SKM-1 (cell line): ENCODE results near the gene PC.

ENCODE experiments used
- DNase-seq: peaks from one replicate; lab custom pipeline; 2025; ENCODE audit not compliant: unreplicated experiment; lab: John Stamatoyannopoulos, UW

The PC gene

DNA sequence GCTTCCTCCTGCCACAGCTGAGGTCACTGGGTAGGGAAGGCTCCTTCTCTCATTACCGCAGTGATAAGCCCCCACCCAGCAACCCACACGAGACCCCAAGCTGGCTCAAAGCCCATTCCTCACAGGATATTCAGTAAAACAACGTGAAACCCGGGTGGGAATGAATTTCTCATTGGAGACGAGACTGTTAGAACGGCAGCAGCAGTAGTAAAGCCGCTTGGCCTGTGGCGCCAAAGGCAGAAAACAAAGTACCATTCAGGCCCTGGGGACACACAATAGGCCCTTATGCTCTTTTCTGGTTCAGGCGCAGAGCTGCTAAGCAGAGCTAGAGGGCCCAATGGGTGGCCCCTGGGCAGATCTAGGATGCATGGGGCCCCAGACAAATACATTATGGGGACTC is 45.3 kb downstream of the PC start:
- no peak for DNase-seq

DNA sequence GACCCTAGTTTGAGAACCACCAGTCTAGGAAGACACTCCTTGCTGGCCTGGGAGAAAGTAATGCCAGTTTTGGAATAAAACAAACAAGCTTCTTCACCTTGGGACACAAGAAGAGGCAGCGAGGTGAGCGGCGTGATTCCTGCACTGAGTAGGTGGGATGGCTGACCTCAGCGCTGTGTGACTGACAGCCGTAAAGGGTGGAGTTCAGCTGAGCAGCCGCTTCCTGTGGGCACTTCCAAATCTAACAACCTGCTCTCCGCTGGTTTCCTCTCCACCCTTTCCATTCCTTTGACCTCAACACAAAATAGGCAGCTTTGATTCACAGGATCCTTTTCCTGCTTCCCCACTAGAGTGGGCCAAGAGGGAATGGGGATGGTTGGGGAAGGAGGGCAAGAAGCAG is 45.8 kb downstream of the PC start:
- no peak for DNase-seq

DNA sequence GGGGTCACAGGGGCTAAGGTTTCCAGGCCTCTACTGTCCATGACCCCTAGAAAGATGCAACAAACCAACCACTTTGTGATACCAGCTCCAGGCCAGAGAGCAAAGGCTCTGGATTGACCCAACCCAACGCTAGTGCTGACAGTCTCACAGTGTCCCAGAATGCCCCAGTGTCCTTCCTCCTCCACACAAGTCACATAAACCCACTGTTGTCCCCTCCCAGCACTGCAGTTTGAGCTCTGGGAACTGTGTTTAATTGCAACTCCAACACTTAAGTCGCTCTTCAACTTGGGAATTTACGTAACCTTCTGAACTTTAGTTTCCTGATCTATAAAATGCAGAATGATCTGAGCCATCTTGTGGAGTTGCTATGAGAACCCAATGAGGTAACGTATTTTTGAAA is 47.5 kb downstream of the PC start:
- DNase-seq = no peak

DNA sequence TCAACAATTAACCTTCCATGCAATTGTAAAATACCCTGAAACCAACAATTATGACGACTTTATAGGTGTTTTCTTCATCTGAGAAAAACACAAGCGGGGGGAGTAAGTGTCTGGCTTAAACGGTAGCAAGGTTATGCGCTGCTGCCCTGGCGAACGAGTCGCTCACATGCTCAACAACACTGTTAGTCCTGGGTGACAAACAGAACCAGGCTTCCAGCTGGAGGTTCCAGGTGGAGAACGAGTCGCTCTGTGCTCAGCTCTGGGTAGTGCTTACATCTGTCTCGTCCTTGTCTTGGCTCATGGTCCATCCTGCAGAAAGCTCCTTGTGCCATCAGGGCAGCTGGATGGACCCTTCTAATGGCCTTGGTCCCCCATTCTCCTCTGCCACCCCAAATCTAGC is 48.2 kb downstream of the PC start:
- DNase-seq = no peak

GRCh38 chr11:66909181-66909580 is 49.0 kb downstream of the PC start:
- no peak for DNase-seq

DNA sequence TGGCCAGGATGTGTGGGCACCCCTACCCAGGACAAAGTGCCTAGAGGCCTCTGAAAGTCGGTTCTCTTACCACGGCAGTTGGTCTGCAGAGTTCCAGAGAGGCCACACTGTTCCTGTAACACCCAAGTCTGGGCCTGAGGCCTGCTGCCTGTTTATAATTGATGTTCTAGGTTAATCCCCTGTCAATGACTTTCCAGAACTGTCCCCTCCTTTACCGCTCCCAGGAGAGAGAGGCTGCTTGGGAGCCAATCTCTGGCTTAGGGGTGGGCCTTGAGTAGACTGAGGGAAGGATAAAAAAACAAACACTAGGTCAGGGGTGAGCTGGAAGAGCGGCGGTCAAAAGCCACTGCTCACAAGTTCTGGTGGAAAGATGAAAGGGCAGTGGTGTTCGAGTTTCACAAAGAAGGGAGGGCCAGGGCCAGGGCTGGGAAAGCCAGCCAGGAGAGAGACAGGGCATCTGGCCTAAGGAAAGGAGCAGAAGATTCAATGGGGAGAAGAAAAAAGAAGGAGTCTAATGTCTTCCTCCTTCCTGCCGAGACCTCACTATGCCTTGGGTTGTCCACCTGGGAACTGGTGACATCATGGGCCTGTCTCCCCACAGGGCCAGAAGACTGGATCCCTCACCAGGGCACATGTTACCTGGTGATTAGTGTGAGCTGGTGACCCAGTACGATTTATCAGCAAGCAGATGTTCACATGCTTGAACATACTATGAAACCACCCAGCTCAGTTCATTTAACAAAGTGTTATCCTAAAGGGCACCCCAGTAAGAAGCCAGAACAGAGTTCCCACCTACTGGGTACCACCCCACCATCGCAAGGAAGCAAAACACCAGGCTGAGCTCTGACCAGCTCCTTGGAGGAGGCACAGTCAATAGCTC is 50.2 kb downstream of the PC start:
- DNase-seq = no peak

DNA sequence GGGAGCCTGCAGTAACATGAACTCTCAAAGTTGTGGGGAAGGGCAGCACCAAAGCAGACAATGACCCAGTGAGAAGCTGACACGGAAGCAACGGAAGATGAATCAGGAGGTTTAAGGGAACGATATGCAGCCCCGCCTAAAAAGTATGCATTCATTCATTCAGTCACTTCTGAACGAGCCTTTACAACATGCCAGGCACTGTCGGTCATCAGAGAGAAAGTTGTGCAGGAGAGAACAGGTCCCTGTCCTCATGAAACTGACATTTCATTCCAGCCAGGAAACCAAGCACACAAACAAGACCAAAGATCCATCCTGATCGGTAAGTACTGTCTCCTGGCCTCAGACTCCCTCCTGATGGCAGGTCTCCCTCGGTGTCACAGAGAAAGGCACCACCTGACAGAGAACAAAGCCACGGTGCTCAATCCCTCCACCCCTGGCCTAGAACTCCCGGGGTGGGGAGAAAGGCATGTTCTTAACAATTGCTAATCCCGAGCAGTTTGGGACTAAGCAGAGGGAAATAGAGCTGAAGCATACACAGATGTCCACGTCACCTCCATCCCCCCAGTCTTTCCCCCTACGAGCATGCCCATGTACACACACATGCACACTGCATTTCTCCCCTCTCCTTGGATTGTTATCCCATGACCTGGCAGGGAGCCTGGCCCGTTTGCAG is 52.0 kb downstream of the PC start:
- DNase-seq = no peak

GRCh38 chr11:66905631-66906030 is 52.6 kb downstream of the PC start:
- no peak for DNase-seq

DNA sequence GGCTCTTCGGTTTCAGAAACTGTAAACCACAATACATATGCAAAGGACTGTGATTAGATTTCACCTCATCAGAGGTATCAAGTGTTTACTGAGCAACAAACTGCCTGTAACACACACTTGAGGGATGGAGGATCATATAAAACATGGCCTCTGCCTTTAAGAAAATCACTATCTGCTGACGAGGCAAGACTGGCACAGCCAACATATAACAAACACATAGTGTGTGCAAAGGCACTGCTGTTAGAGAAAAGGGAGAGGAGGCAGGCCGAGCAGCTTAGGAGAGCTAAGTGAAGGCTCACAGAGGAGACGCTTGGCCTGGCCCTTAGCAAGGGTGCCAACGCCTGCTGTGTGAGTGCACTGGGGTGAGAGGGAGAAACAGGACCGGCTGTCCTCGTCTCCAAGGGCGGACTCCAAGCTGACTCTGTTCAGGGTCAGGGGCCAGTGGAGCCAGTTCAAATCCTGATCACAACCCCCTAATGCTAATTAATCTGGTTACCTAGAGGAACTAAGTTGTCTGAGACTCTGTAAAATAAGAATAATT is 53.1 kb downstream of the PC start:
- no peak for DNase-seq

GRCh38 chr11:66904561-66904960 is 53.6 kb downstream of the PC start:
- DNase-seq = no peak

- no peak for DNase-seq
These were observed 54.1 kb downstream of the PC start for GRCh38 chr11:66904055-66904454.

- DNase-seq = no peak
These were observed 55.6 kb downstream of the PC start for GRCh38 chr11:66902486-66903177.

GRCh38 chr11:66901964-66902390 is 56.2 kb downstream of the PC start:
- no peak for DNase-seq

DNA sequence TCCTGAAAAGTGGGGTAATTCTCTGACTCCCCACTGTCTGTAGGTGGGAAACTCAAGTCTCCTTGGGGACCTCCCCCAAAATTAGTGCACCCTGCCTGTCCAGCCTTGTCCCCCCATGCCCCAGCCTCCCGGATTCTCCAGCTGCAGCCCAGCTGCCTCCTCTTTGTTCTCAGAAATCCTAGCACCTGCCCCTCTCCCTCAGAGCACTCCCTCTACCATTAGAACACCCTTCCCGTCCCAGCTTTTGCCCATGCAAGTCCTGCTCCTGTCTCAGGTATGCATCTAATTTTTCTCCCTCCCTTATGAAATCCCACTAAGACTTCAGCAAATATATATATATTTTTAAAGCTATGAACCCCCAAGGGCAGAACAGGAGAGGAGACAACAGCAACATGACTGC is 64.0 kb downstream of the PC start:
- no peak for DNase-seq

GRCh38 chr11:66892911-66893310 is 65.3 kb downstream of the PC start:
- DNase-seq = no peak

DNA sequence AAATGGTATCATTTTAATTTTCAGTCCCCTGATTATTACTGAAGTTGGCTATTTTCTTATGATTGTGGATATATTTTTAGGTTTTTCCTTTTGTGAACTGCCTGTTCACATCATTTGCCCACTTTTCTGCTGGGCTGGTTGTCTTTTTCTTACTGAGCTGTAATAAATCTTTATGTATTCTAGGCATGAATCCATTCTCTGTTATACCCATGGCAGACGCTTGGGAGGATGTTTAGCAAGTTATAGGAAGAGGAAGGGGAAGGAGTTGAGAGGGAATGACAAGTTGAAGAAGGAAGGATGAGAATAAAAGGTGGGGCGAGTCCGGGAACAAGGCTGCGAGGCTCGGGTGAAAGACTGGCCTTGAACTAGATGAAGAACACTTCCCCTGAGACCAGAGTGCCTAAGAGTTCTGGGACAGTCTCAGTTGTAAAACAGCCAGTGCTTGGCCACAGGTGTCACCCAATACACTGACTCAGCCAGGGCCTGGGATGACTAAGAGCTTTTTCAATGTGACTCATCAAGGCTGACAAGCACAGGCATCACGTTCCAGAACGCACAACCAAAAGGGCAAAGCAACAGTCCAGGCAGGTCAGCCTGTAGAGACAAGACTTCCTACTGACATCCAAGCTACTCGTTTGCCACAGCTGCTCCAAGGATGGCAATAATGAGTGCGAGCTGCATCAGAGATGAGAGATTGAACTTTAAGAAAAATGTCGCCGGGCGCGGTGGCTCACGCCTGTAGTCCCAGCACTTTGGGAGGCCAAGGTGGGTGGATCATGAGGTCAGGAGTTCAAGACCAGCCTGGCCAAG is 66.1 kb downstream of the PC start:
- DNase-seq = no peak

GRCh38 chr11:66889960-66890359 is 68.2 kb downstream of the PC start:
- no peak for DNase-seq

DNA sequence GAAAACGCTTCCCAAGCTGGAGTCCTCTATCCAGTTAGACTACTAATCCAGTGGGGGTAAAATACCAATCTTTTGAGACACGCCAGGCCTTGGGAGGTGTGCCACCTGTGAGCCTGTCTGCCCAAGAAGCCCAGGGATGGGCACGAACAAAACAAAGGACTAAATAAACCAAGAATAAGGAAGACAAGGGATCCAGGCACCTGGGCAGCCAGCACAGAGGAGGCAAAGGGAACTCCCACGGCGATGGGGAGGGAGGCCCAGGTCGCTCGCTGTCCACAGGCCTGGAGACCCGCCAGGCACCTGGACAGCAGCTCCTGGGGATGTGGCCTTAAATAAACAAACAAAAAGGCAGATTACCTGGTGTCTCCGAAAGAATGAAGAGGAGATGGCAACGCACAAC is 69.9 kb downstream of the PC start:
- DNase-seq = no peak

GRCh38 chr11:66887526-66887925 is 70.7 kb downstream of the PC start:
- no peak for DNase-seq

DNA sequence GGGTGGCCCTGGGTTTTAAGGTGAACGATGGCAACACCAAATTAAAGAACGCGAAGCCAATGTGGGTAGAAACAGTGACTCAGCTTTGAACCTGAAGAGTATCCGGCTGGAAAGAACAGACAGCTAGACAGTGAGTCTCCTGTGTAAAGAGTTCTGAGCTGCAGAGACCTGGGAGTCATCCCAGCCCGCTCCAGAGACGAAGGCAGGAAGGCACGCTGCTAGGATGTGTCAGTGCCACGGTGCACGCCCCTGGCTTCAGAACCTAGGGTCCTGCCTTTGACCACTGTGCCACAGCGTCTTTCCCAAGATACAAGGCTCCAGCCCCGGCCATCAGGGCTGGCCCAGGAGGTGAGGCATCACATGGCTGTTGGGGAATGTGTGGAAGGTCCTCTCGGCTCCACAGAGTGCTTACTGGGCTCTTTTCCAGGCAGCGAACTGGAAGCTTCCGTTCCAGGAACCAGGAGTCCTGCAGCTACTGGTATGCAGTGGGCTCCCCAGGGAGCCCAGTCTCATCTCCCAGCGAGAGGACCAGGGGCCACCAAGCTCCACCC is 71.4 kb downstream of the PC start:
- no peak for DNase-seq
